Right lobe of liver (tissue), 6 donors: ENCODE measurements around the gene BANK1. TPM values are rescaled to one million over a fixed set of nuclear protein-coding genes. Genes with fewer than 3 reads are reported as not detected.

Experiments
- ATAC-seq, 4 donors: fragments of 200-7000 bp; cut with Tn5 transposase; one replicate each; pipeline ENCODE4 v1.9.1; 2020; ENCODE audit warnings: mild to moderate bottlenecking in 4 of 4, moderate library complexity in 4 of 4
- DNase-seq, 3 donors: peaks; one replicate each; pipeline ENCODE4 v3.0.0-alpha.2; 2020
- H3K27ac ChIP-seq, 3 donors: fragments of 200-600 bp; one replicate each; pipeline ENCODE4 v1.8.0; 2022
- H3K27me3 ChIP-seq, 2 donors: fragments of 200-600 bp; one replicate each; pipeline ENCODE4 v1.8.0; 2022
- H3K36me3 ChIP-seq, 4 donors: fragments of 200-600 bp; sonication (generic) in 1 of 4; one replicate each; pipeline versions ENCODE4 v1.5.1 to v1.8.0; 2017 to 2022; ENCODE audit warnings: control low read depth in 1 of 4
- H3K4me1 ChIP-seq, 4 donors: fragments of 200-600 bp; sonication (generic) in 1 of 4; one replicate each; pipeline versions ENCODE4 v1.5.1 to v1.8.0; 2017 to 2022; ENCODE audit warnings: control low read depth in 1 of 4
- H3K4me3 ChIP-seq, 3 donors: fragments of 200-600 bp; one replicate each; pipeline ENCODE4 v1.8.0; 2022
- H3K9me3 ChIP-seq, 4 donors: fragments of 200-600 bp; sonication (generic) in 1 of 4; one replicate each; pipeline versions ENCODE4 v1.5.1 to v1.8.0; 2017 to 2022; ENCODE audit warnings: control low read depth in 1 of 4
- POLR2A ChIP-seq: fragments of 450-650 bp; IDR thresholded peaks from one replicate; pipeline ENCODE4 v1.6.1; 2017; ENCODE audit warnings: antibody characterized with exemption, mild to moderate bottlenecking
- whole genome bisulfite sequencing: methylation state at CpG from one replicate; pipeline ENCODE4 v1.1.6; 2018; ENCODE audit warnings: low coverage, low lambda C conversion rate; ENCODE audit not compliant: insufficient coverage; ENCODE audit errors: missing lambda C conversion rate; 5-methylcytosine and 5-hydroxymethylcytosine counted together
- intact Hi-C, 2 donors: fragments of 100-400 bp; cut with DNase I; formaldehyde crosslinking; loops; one replicate each; pipeline versions ENCODE4 v1.11.2 to v1.14.1; 2022
- long read RNA-seq: library from polyadenylated mRNA; unstranded; transcript quantifications from one replicate; pipeline ENCODE4 v2.0.0, GENCODE V29; 2019
- total RNA-seq, 6 experiments: library from RNA; depleted of rRNA in 2 of 6; stranded (reverse); fragments of >200 nt in 2 of 6; fragmentation: NEBNext Ultra II Directional in 3 of 6; extraction: Animal tissue kit (Norgen Biotek cat#: 25700) in 3 of 6; gene quantifications; one replicate each; pipeline versions ENCODE4 v1.1.0 to v1.2.4, GENCODE V29; 2016 to 2023
- TF ChIP-seq, protein P1 (sequence below), 4 donors: fragments of 200-600 bp in 3 of 4; fragments of 450-650 bp in 1 of 4; IDR thresholded peaks; one replicate each; pipeline versions ENCODE4 v1.5.1 to v1.8.0; 2016 to 2022; ENCODE audit warnings: antibody characterized with exemption in 4 of 4, mild to moderate bottlenecking in 2 of 4
- donor health status: DM: no; HTN: yes; CAD: no.
- donor health status: DM: no; HTN: no; CAD: no.
- donor health status: DM: no; HTN: no; CAD: no.
- donor health status: DM: no; HTN: yes; CAD: no.
- donor health status: DM: no; HTN: yes; CAD: no.

The BANK1 gene
- total RNA-seq = under 1 TPM in 4 of 6 experiments, not detected in 2; 0.06 to 0.84 (median 0.27) TPM
- long read RNA-seq = 0 reads

DNA sequence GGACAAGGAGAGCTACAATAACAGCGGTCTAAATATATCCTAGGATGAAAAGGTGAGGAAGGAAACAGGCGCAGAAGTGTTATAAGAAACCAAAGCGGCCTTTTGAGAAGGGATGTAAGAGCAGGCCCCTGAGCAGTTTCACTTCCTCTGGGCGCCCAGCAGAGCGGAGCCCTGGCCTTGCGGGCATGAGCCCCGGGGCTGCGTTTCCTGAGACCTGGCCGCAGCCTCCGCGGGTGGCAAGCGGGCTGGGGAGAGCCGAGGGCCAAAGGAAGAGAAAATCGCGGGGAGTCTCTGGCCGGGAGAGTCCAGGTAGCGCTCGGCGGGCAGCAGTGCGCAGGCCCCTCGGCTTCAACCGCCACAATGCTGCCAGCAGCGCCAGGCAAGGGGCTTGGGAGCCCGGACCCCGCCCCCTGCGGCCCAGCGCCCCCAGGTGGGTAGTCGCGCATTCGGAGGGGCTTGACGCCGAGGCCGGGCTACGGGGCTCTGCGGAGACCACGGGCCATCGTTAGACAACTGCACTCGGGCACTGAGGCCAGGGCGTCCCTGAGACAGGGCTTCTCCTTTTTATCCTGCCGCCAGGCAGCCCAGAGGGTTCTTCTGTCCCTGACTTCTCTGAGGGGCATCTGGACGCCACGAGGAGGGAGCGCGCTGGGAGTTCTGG is at the start of gene BANK1:
BANK1 (plus strand) TSS at position 210 of the 661 bp plus-strand sequence; CDS start at position 361, 151 bp downstream.
- Histone ChIP-seq H3K36me3 (no peaks in the 10 kb centered on the region), H3K27me3 (no peaks in the 10 kb centered on the region), H3K9me3 (no peaks in the 10 kb centered on the region), H3K4me1 (peaks cover 0 to 7% (median 0%) of the 10 kb centered on the region in 4 donors), H3K4me3 (peak within 1 kb of the TSS; percentile 42 to 56 (median 55)), H3K27ac (no peak within 1 kb of the TSS)
- ATAC-seq (peak; percentile 82 to 95 (median 88)), DNase-seq (peak; percentile 48 to 66 (median 60))
- 5% methylated on average over 16 of the region's 44 CpGs for WGBS
- intact Hi-C loops = no loop called here
- TF ChIP-seq, protein P1, sequence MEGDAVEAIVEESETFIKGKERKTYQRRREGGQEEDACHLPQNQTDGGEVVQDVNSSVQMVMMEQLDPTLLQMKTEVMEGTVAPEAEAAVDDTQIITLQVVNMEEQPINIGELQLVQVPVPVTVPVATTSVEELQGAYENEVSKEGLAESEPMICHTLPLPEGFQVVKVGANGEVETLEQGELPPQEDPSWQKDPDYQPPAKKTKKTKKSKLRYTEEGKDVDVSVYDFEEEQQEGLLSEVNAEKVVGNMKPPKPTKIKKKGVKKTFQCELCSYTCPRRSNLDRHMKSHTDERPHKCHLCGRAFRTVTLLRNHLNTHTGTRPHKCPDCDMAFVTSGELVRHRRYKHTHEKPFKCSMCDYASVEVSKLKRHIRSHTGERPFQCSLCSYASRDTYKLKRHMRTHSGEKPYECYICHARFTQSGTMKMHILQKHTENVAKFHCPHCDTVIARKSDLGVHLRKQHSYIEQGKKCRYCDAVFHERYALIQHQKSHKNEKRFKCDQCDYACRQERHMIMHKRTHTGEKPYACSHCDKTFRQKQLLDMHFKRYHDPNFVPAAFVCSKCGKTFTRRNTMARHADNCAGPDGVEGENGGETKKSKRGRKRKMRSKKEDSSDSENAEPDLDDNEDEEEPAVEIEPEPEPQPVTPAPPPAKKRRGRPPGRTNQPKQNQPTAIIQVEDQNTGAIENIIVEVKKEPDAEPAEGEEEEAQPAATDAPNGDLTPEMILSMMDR (IDR thresholded peaks at IDR 0.05) = peak in 2 of 4 donors; percentile 5 to 19
- TF ChIP-seq POLR2A = no peak

GRCh38 chr4:101753721-101754120 is 36.8 kb upstream of the BANK1 start:
- no peak for TF ChIP-seq POLR2A
- TF ChIP-seq, protein P1 (IDR thresholded peaks at IDR 0.05) = no peak
- ATAC-seq (no peak), DNase-seq (no peak)
- Histone ChIP-seq H3K27ac (no peak overlapping the region), H3K27me3 (no peaks in the 10 kb centered on the region), H3K9me3 (no peaks in the 10 kb centered on the region), H3K4me1 (no peaks in the 10 kb centered on the region), H3K36me3 (no peaks in the 10 kb centered on the region), H3K4me3 (no peak overlapping the region)
- intact Hi-C loops = no loop called here
- whole genome bisulfite sequencing = 45% methylated on average over 2 of the region's 2 CpGs

DNA sequence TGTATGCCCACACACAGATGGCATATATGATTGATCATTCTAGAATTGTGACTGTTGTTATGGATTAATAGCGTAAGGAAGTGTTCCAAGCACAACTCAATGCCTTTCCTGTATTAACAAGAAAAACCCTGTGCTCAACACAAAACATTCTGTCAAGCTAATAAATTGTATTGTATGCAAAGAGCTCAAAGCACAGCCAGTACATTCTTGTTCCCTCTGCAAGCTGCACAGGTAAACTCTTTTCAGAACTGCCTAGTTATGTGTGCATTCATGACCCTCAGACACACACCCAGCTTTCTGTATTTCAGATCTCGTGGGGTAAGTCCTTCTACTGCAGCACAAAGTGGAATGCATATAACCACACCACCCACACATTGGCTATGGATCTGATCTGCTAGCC is 34.3 kb upstream of the BANK1 start:
- H3K4me3 ChIP-seq = no peak overlapping the region
- intact Hi-C loops = no loop called here
- ATAC-seq (no peak), DNase-seq (no peak)
- no peaks in the 10 kb centered on the region for H3K27me3 ChIP-seq
- WGBS = 29% methylated on average over 2 of the region's 2 CpGs
- no peaks in the 10 kb centered on the region for H3K4me1 ChIP-seq
- no peak overlapping the region for H3K27ac ChIP-seq
- H3K36me3 ChIP-seq = no peaks in the 10 kb centered on the region
- TF ChIP-seq, protein P1 (IDR thresholded peaks at IDR 0.05) = no peak
- no peak for TF ChIP-seq POLR2A
- H3K9me3 ChIP-seq = no peaks in the 10 kb centered on the region

DNA sequence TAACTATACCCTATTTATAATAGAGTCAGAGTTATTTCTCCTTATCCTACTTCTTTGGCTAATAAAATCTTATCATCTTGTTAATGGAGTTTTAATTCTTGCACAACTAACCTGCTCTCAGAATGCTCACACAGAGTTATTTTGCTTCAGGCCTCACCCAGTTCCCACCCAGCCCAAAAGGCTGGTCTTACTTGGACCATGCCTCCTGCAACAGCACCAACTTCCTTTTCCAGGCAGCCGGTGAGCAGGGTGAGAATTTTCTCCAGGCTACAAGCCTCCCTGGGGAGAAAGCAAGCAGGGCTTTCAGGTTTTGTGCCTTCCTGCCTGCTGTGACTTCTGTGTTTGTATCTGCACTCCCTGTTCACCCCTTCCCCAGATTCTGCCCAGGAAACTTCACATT is 29.1 kb upstream of the BANK1 start:
- H3K27ac ChIP-seq = no peak overlapping the region
- TF ChIP-seq, protein P1 (IDR thresholded peaks at IDR 0.05) = no peak
- no peak for TF ChIP-seq POLR2A
- H3K9me3 ChIP-seq = no peaks in the 10 kb centered on the region
- H3K4me1 ChIP-seq = no peaks in the 10 kb centered on the region
- ATAC-seq (no peak), DNase-seq (no peak)
- no peaks in the 10 kb centered on the region for H3K27me3 ChIP-seq
- intact Hi-C loops = no loop called here
- WGBS = no CpG with 5 or more reads among the region's 1 CpG
- H3K4me3 ChIP-seq = no peak overlapping the region
- no peaks in the 10 kb centered on the region for H3K36me3 ChIP-seq
